K562 (cell line): Measurements from ENCODE around the gene NEURL4. TPM values are rescaled to one million over a fixed set of nuclear protein-coding genes. Genes with fewer than 3 reads are reported as not detected.
A peak's percentile ranks its signal among the peaks of the same experiment; 100 is the strongest.

Experiments
- ATAC-seq: fragments of 200-7000 bp; cut with Tn5 transposase; 3 replicates; pipeline ENCODE4 v1.9.1; 2020; ENCODE audit warnings: moderate library complexity
- BruUV-seq: library from RNA; stranded (reverse); fragments of 400-500 nt; replicated peaks from 2 replicates; lab custom pipeline; 2021; lab: Mats Ljungman, UMichigan
- CTCF ChIA-PET: fragments of 300-600 bp; formaldehyde crosslinking; extraction: SDS; loops from one replicate; lab custom pipeline; 2021; ENCODE audit warnings: low intra/inter-chr PET ratio; lab: Yijun Ruan, JAX
- POLR2A ChIA-PET: fragments of 300-600, 350-650 bp; sonication (Branson Sonifier 250); formaldehyde crosslinking; extraction: SDS; loops from one replicate; lab custom pipeline; 2021; ENCODE audit warnings: antibody characterized with exemption, inconsistent platforms; lab: Yijun Ruan, JAX
- DNase-seq, 4 experiments: peaks; one replicate each; pipeline versions ENCODE4 v3.0.0 to v3.0.0-alpha.2; 2011 to 2018; ENCODE audit warnings: low spot score in 3 of 4, mixed read lengths in 3 of 4; ENCODE audit errors: extremely low read depth in 1 of 4
- FAIRE-seq: peaks from 2 replicates; lab custom pipeline; 2011; peaks lifted over from hg19 to GRCh38; lab: Jason Lieb, UNC
- H2AFZ ChIP-seq: 2 replicates; pipeline ENCODE4 v1.6.0; 2011; ENCODE audit warnings: low read depth, low read length, control low read depth, inconsistent platforms
- H3K27ac ChIP-seq: fragments of 200-600 bp; 3 replicates; pipeline ENCODE4 v1.8.0; 2011; ENCODE audit warnings: low read depth, mild to moderate bottlenecking, control low read depth, inconsistent platforms, low read length, moderate library complexity, mixed read lengths; ENCODE audit errors: extremely low read depth
- H3K27me3 ChIP-seq, 2 experiments: fragments of 300-600 bp in 1 of 2; 2 replicates in 1 of 2; 3 replicates in 1 of 2; pipeline versions ENCODE4 v1.6.0 to v1.8.0; 2011; ENCODE audit warnings: inconsistent platforms in 2 of 2, low read length in 2 of 2, mild to moderate bottlenecking in 1 of 2, mixed read lengths in 1 of 2, moderate library complexity in 1 of 2; ENCODE audit not compliant: control insufficient read depth in 2 of 2, insufficient read depth in 2 of 2
- H3K36me3 ChIP-seq: fragments of 300-600 bp; 3 replicates; pipeline ENCODE4 v1.8.0; 2011; ENCODE audit warnings: mild to moderate bottlenecking, low read length, inconsistent platforms; ENCODE audit not compliant: control insufficient read depth, insufficient read depth
- H3K4me1 ChIP-seq, 2 experiments: fragments of 200-600 bp in 1 of 2; replicated peaks in 1 of 2; 2 replicates in 1 of 2; 3 replicates in 1 of 2; pipeline versions ENCODE4 v1.5.1 to v1.8.0; 2011; ENCODE audit warnings: inconsistent platforms in 2 of 2, low read length in 2 of 2, mild to moderate bottlenecking in 1 of 2, mixed read lengths in 1 of 2, moderate library complexity in 1 of 2; ENCODE audit not compliant: control insufficient read depth in 2 of 2, insufficient read depth in 2 of 2
- H3K4me2 ChIP-seq: 2 replicates; pipeline ENCODE4 v1.6.1; 2011; ENCODE audit warnings: low read length, control low read depth, inconsistent platforms, mixed read lengths; ENCODE audit not compliant: insufficient read depth
- H3K4me3 ChIP-seq: fragments of 200-600 bp; sonication (generic), shearing (Covaris generic); 2 replicates; pipeline ENCODE4 v1.5.1; 2016; ENCODE audit warnings: control low read depth, inconsistent platforms
- H3K79me2 ChIP-seq: fragments of 200-600 bp; 3 replicates; pipeline ENCODE4 v1.8.0; 2011; ENCODE audit warnings: low read length, inconsistent platforms; ENCODE audit not compliant: control insufficient read depth, insufficient read depth
- H3K9ac ChIP-seq, 2 experiments: 2 replicates each; pipeline versions ENCODE4 v1.6.0 to v1.6.1; 2011; ENCODE audit warnings: low read depth in 2 of 2, low read length in 2 of 2, control low read depth in 1 of 2, inconsistent platforms in 1 of 2, mild to moderate bottlenecking in 1 of 2, mixed read lengths in 1 of 2; ENCODE audit not compliant: insufficient read depth in 1 of 2
- H3K9me1 ChIP-seq: one replicate; pipeline ENCODE4 v1.6.0; 2011; ENCODE audit warnings: inconsistent platforms, mild to moderate bottlenecking, low read length, moderate library complexity; ENCODE audit not compliant: control insufficient read depth, insufficient read depth
- H3K9me3 ChIP-seq: replicated peaks from 2 replicates; pipeline ENCODE4 v1.5.1; 2011; ENCODE audit warnings: low read depth, low read length, inconsistent platforms; ENCODE audit not compliant: control insufficient read depth, insufficient read depth
- H4K20me1 ChIP-seq: replicated peaks from 2 replicates; pipeline ENCODE4 v1.6.1; 2011; ENCODE audit warnings: low read length, inconsistent platforms, mixed read lengths; ENCODE audit not compliant: control insufficient read depth, insufficient read depth
- CHD4 ChIP-seq: fragments of 200-600 bp; sonication (generic); IDR thresholded peaks from 3 replicates; pipeline ENCODE4 v1.6.1; 2012; ENCODE audit warnings: low read depth, mild to moderate bottlenecking, mixed read lengths, low read length, inconsistent platforms; ENCODE audit not compliant: insufficient read depth, insufficient replicate concordance, poor library complexity, severe bottlenecking
- COPS2 ChIP-seq: fragments of 450-650 bp; conservative IDR thresholded peaks from 2 replicates; pipeline ENCODE4 v1.6.1; 2016; ENCODE audit warnings: mild to moderate bottlenecking, moderate library complexity
- FOXK2 ChIP-seq, 2 experiments: fragments of 450-650 bp; IDR thresholded peaks in 1 of 2; conservative IDR thresholded peaks in 1 of 2; 2 replicates each; pipeline ENCODE4 v1.6.1; 2016; ENCODE audit warnings: low read depth in 2 of 2, mild to moderate bottlenecking in 1 of 2
- IRF2 ChIP-seq: sonication (generic); formaldehyde crosslinking; IDR thresholded peaks from 2 replicates; pipeline ENCODE4 v1.8.1; 2022; ENCODE audit warnings: mild to moderate bottlenecking, missing genetic modification reagents
- ZNF695 ChIP-seq: fragments of 450-650 bp; formaldehyde crosslinking; IDR thresholded peaks from 2 replicates; pipeline ENCODE4 v1.4.0; 2020; ENCODE audit warnings: mild to moderate bottlenecking, moderate library complexity
- WGBS: fragments of 100-300 bp; shearing (Covaris generic); methylation state at CpG from one replicate; pipeline ENCODE4 v1.1.6; 2016; ENCODE audit warnings: low coverage, mixed read lengths; ENCODE audit not compliant: insufficient coverage; ENCODE audit errors: missing lambda C conversion rate; 5-methylcytosine and 5-hydroxymethylcytosine counted together
- in situ Hi-C: fragments of 300-500 bp; cut with MboI; formaldehyde crosslinking; loops from 4 replicates; pipeline ENCODE4 v1.15.0; 2018; ENCODE audit warnings: inconsistent platforms, mixed read lengths
- intact Hi-C: fragments of 100-400 bp; cut with micrococcal nuclease; formaldehyde crosslinking; loops from 2 replicates; pipeline ENCODE4 v1.14.2; 2022
- polyA plus RNA-seq, 8 experiments: library from polyadenylated mRNA; depleted of rRNA in 4 of 8; stranded (reverse) in 5 of 8; unstranded in 3 of 8; fragments of >200 nt; fragmentation: Nextera tagmentation in 2 of 8; fragmentation: Illumina TruSeq in 1 of 8; extraction: Ambion mirVana in 2 of 8; extraction: Trizol in 1 of 8; gene quantifications; 2 replicates each; pipeline versions ENCODE4 v1.2.1 to v1.2.3, GENCODE V29; 2011 to 2014; ENCODE audit warnings: inconsistent platforms in 1 of 8, missing spikeins in 1 of 8
- total RNA-seq, 7 experiments: library from RNA; depleted of rRNA in 6 of 7; stranded (reverse); fragments of >200 nt in 6 of 7; fragmentation: Illumina TruSeq in 2 of 7; extraction: Trizol in 2 of 7; gene quantifications; 2 replicates each; pipeline versions ENCODE4 v1.2.1 to v1.2.3, GENCODE V29; 2011 to 2021; ENCODE audit warnings: low replicate concordance in 1 of 7
- TF ChIP-seq, protein P1 (sequence below): sonication (generic); formaldehyde crosslinking; IDR thresholded peaks from 2 replicates; pipeline ENCODE4 v1.9.0; 2022; ENCODE audit warnings: mild to moderate bottlenecking, missing genetic modification reagents
- TF ChIP-seq, protein P2 (sequence below), 2 experiments: fragments of 450-650 bp; conservative IDR thresholded peaks; 2 replicates each; pipeline ENCODE4 v1.6.1; 2017; ENCODE audit warnings: mild to moderate bottlenecking in 2 of 2, moderate library complexity in 2 of 2
- TF ChIP-seq, protein P3 (sequence below), 3 experiments: IDR thresholded peaks in 2 of 3; conservative IDR thresholded peaks in 1 of 3; 2 replicates each; pipeline ENCODE4 v1.5.1; 2011 to 2012; ENCODE audit warnings: low read length in 3 of 3, mild to moderate bottlenecking in 3 of 3, control low read depth in 2 of 3, improper control_type of control experiment in 1 of 3, inconsistent platforms in 1 of 3, low read depth in 1 of 3, mixed read lengths in 1 of 3, moderate library complexity in 1 of 3; ENCODE audit not compliant: insufficient read depth in 2 of 3
- TF ChIP-seq, protein P4 (sequence below): fragments of 150-350 bp; conservative IDR thresholded peaks from 2 replicates; pipeline ENCODE4 v1.6.1; 2014; ENCODE audit warnings: low read length
- TF ChIP-seq, protein P5 (sequence below), 2 experiments: fragments of 200-800 bp in 1 of 2; sonication (Bioruptor generic) in 1 of 2; sonication (generic) in 1 of 2; formaldehyde crosslinking in 1 of 2; IDR thresholded peaks in 1 of 2; conservative IDR thresholded peaks in 1 of 2; 2 replicates each; pipeline versions ENCODE4 v1.5.0 to v1.6.1; 2016 to 2020; ENCODE audit warnings: missing compliant biosample characterization in 1 of 2, missing genetic modification characterization in 1 of 2, missing genetic modification reagents in 1 of 2

NEURL4 gene
- total and polyA plus RNA-seq, 9 of the 15 experiments (the other 6 are each of a cell fraction or from before 2014, with no cell fraction given) = 0.08 to 37.4 (median 11.5) TPM

DNA sequence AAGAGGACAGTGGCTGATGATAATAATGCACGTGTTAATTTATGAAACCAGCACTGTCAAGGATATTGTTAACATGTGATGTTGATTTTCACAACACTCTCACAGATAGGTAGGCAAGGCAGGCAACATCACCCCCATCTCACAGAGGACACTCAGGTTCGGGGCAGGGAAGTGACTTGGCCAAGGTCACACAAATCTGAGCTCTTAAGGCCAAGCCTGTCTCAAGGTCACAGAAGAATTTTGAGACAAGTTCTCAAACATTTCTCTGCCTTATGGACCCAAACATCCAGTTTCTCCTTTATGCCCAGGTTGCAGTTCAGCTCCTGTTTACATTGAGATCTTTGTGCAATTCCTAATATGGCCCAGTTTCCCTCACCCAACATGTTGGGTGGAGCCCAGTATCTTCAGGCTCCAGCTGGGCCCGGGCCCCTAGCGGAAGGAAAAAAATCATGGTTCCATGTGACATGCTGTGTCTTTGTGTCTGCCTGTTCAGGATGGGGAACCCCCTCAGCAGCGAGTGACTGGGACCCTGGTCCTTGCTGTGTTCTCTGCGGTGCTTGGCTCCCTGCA is 46.3 kb downstream of the NEURL4 start:
- ATAC-seq = peak; percentile 22; the same call in 1 of the 3 replicates
- peak in 3 of 4 experiments; percentile 35 to 69 (median 44) for DNase-seq
- Histone ChIP-seq H3K4me1 (peaks cover 15 to 44% of the 10 kb centered on the region in 2 experiments; a peak in 4 of 5 replicates), H3K27ac (peak overlapping the region; percentile 39; the same call in 2 of the 3 replicates), H3K9me1 (no peaks in the 10 kb centered on the region), H3K36me3 (0 out of 3 replicates have a peak, but pooled peaks cover 3% of the 10 kb centered on the region), H3K9me3 (no peaks in the 10 kb centered on the region), H2AFZ (no peak overlapping the region), H3K9ac (peak overlapping the region; percentile 65 to 91; a peak in 3 of 4 replicates), H3K4me3 (peak overlapping the region; percentile 65; the same call in 1 of the 2 replicates), H4K20me1 (no peaks in the 10 kb centered on the region; the same call in 1 of the 2 replicates), H3K27me3 (no peaks in the 10 kb centered on the region), H3K4me2 (peak overlapping the region; percentile 73), H3K79me2 (no peaks in the 10 kb centered on the region; the same call in 2 of the 3 replicates)
- peak; percentile 84 for FAIRE-seq
- no TSS peak for BruUV-seq
- in situ Hi-C loops = loop anchor here (5.0 kb wide), 1 partner anchor 59 kb away; no protein-coding TSS in a partner anchor
- POLR2A ChIA-PET = interaction anchor here (0.6 to 1.4 kb wide), 7 partner anchors 11 to 367 kb away, joined by 3 to 5 read pairs (median 3); partner anchors contain the start of gene PHF23
- intact Hi-C loops = loop anchor here (5.0 kb wide), 1 partner anchor 46 kb away; the partner anchor contains the start of gene PHF23
- 8% methylated on average over 6 of the region's 6 CpGs for WGBS
- CTCF ChIA-PET = no interaction called here
- TF ChIP-seq, protein P1, sequence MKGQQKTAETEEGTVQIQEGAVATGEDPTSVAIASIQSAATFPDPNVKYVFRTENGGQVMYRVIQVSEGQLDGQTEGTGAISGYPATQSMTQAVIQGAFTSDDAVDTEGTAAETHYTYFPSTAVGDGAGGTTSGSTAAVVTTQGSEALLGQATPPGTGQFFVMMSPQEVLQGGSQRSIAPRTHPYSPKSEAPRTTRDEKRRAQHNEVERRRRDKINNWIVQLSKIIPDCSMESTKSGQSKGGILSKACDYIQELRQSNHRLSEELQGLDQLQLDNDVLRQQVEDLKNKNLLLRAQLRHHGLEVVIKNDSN (CRISPR knock-in tag) = 0 out of 2 replicates have a peak, but pooled peaks have one; percentile 28
- TF ChIP-seq, protein P2, sequence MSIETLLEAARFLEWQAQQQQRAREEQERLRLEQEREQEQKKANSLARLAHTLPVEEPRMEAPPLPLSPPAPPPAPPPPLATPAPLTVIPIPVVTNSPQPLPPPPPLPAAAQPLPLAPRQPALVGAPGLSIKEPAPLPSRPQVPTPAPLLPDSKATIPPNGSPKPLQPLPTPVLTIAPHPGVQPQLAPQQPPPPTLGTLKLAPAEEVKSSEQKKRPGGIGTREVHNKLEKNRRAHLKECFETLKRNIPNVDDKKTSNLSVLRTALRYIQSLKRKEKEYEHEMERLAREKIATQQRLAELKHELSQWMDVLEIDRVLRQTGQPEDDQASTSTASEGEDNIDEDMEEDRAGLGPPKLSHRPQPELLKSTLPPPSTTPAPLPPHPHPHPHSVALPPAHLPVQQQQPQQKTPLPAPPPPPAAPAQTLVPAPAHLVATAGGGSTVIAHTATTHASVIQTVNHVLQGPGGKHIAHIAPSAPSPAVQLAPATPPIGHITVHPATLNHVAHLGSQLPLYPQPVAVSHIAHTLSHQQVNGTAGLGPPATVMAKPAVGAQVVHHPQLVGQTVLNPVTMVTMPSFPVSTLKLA (conservative IDR thresholded peaks at IDR 0.05) = peak; percentile 31 to 69; a peak in 1 of 4 replicates
- TF ChIP-seq, protein P3, sequence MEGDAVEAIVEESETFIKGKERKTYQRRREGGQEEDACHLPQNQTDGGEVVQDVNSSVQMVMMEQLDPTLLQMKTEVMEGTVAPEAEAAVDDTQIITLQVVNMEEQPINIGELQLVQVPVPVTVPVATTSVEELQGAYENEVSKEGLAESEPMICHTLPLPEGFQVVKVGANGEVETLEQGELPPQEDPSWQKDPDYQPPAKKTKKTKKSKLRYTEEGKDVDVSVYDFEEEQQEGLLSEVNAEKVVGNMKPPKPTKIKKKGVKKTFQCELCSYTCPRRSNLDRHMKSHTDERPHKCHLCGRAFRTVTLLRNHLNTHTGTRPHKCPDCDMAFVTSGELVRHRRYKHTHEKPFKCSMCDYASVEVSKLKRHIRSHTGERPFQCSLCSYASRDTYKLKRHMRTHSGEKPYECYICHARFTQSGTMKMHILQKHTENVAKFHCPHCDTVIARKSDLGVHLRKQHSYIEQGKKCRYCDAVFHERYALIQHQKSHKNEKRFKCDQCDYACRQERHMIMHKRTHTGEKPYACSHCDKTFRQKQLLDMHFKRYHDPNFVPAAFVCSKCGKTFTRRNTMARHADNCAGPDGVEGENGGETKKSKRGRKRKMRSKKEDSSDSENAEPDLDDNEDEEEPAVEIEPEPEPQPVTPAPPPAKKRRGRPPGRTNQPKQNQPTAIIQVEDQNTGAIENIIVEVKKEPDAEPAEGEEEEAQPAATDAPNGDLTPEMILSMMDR (IDR thresholded peaks at IDR 0.05 in 2 of 3, conservative IDR thresholded peaks at IDR 0.05 in 1 of 3; ENCODE audit: insufficient read depth in 2 of 3, low read depth in 1 of 3, low read length in 3 of 3) = peak; percentile 15 to 36 (median 27); a peak in 3 of 6 replicates
- no peak for TF ChIP-seq ZNF695 (CRISPR knock-in tag)
- TF ChIP-seq, protein P4, sequence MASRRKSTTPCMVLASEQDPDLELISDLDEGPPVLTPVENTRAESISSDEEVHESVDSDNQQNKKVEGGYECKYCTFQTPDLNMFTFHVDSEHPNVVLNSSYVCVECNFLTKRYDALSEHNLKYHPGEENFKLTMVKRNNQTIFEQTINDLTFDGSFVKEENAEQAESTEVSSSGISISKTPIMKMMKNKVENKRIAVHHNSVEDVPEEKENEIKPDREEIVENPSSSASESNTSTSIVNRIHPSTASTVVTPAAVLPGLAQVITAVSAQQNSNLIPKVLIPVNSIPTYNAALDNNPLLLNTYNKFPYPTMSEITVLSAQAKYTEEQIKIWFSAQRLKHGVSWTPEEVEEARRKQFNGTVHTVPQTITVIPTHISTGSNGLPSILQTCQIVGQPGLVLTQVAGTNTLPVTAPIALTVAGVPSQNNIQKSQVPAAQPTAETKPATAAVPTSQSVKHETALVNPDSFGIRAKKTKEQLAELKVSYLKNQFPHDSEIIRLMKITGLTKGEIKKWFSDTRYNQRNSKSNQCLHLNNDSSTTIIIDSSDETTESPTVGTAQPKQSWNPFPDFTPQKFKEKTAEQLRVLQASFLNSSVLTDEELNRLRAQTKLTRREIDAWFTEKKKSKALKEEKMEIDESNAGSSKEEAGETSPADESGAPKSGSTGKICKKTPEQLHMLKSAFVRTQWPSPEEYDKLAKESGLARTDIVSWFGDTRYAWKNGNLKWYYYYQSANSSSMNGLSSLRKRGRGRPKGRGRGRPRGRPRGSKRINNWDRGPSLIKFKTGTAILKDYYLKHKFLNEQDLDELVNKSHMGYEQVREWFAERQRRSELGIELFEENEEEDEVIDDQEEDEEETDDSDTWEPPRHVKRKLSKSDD = no peak
- TF ChIP-seq CHD4 = no peak
- no peak for TF ChIP-seq IRF2 (CRISPR knock-in tag)
- TF ChIP-seq, protein P5, sequence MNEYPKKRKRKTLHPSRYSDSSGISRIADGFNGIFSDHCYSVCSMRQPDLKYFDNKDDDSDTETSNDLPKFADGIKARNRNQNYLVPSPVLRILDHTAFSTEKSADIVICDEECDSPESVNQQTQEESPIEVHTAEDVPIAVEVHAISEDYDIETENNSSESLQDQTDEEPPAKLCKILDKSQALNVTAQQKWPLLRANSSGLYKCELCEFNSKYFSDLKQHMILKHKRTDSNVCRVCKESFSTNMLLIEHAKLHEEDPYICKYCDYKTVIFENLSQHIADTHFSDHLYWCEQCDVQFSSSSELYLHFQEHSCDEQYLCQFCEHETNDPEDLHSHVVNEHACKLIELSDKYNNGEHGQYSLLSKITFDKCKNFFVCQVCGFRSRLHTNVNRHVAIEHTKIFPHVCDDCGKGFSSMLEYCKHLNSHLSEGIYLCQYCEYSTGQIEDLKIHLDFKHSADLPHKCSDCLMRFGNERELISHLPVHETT (CRISPR knock-in tag; conservative IDR thresholded peaks at IDR 0.05 in 1 of 2, IDR thresholded peaks at IDR 0.05 in 1 of 2) = no peak
- TF ChIP-seq COPS2 = no peak
- TF ChIP-seq FOXK2 (conservative IDR thresholded peaks at IDR 0.05 in 1 of 2, IDR thresholded peaks at IDR 0.05 in 1 of 2; ENCODE audit: low read depth in 2 of 2) = peak; percentile 77 to 83
